ENCODE results near the gene MMP19.

- TF ChIP-seq CTCF (conservative IDR thresholded peaks at IDR 0.05; ENCODE audit: low read depth, low read length): no peak
- no peak for TF ChIP-seq EZH2 (IDR thresholded peaks at IDR 0.05; ENCODE audit: borderline replicate concordance, low read depth, low read length, poor library complexity, severe bottlenecking)
Observed at GRCh38 chr12:55828357-55828756, 14.4 kb downstream of the MMP19 start.

All from A673 (cell line).